Measurements from ENCODE around the gene GNAS.

GRCh38 chr20:58853976-58854637 is 1.6 kb downstream of the GNAS start:
- TF ChIP-seq POLR2A (IDR thresholded peaks at IDR 0.05; ENCODE audit: low read length) (no peak), GATA1 (IDR thresholded peaks at IDR 0.05; ENCODE audit: low read depth, low read length) (no peak)
